ENCODE measurements around the gene PIBF1.

- TF ChIP-seq, protein P1, sequence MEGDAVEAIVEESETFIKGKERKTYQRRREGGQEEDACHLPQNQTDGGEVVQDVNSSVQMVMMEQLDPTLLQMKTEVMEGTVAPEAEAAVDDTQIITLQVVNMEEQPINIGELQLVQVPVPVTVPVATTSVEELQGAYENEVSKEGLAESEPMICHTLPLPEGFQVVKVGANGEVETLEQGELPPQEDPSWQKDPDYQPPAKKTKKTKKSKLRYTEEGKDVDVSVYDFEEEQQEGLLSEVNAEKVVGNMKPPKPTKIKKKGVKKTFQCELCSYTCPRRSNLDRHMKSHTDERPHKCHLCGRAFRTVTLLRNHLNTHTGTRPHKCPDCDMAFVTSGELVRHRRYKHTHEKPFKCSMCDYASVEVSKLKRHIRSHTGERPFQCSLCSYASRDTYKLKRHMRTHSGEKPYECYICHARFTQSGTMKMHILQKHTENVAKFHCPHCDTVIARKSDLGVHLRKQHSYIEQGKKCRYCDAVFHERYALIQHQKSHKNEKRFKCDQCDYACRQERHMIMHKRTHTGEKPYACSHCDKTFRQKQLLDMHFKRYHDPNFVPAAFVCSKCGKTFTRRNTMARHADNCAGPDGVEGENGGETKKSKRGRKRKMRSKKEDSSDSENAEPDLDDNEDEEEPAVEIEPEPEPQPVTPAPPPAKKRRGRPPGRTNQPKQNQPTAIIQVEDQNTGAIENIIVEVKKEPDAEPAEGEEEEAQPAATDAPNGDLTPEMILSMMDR (IDR thresholded peaks at IDR 0.05): no peak
- TF ChIP-seq POLR2A (IDR thresholded peaks at IDR 0.05): no peak
These were observed 274.6 kb downstream of the PIBF1 start for GRCh38 chr13:73056565-73056962.
